OCI-LY1 (cell line): ENCODE measurements around the gene TOR1A.

ENCODE experiments used
- CTCF ChIP-seq: fragments of 200-600 bp; sonication (generic), shearing (Covaris generic); IDR thresholded peaks from 2 replicates; pipeline ENCODE4 v1.5.1; 2017; ENCODE audit warnings: mild to moderate bottlenecking, antibody characterized with exemption, low read length, moderate library complexity, mixed read lengths
- EZH2 ChIP-seq: fragments of 200-600 bp; sonication (generic), shearing (Covaris generic); IDR thresholded peaks from 2 replicates; pipeline ENCODE4 v1.8.0; 2017; ENCODE audit warnings: borderline replicate concordance, mixed run types, mild to moderate bottlenecking, antibody characterized with exemption, low read length, moderate library complexity, mixed read lengths

- no peak for TF ChIP-seq CTCF
- no peak for TF ChIP-seq EZH2
These were observed 12.0 kb downstream of the TOR1A start for GRCh38 chr9:129811967-129812363.
